Measurements from ENCODE around the gene SPOPL. TPM values are rescaled to one million over a fixed set of nuclear protein-coding genes. Genes with fewer than 3 reads are reported as not detected.

SPOPL gene
- total RNA-seq, 1 experiment from 2014 or later: 21.8 TPM

DNA sequence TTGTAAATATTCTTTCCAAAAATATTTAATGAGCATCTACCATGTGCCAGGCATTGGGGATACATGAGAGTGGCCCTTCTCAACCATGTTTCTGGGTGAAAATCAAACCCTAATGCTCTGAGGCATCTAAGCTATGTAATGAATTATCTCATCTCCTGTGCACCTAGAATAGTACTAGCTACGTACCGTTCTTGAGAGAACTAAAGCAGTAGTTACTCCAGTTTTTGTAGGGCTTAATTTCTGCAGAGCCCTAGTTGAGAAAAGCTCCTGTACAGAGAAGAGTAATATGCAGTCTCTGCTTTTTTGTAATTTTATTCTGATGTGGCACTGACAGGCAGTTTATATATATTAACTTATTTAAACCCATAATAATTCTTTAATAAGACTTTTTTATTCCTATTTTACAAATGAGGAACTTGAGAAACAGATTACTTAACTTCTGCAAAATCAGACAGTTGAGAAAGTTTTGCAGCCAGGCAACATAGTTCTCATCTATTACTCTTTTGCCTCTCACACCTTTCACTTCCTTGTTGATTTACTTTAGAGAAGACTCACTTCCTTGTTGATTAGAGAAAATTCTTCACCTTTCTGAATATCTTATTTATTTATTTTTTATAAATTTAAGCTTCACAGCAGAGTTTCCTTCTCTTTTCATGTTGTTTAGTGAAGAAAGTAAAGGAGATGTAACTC, 3.1 kb downstream of the SPOPL start:
- H3K4me3 ChIP-seq (ENCODE audit: low read depth in 2 of 2, low read length in 2 of 2): no peak overlapping the region
- H3K4me1 ChIP-seq (ENCODE audit: control insufficient read depth, insufficient read depth, low read length): peaks cover 41% of the 10 kb centered on the region
- DNase-seq (ENCODE audit: low read depth, low spot score) (no peak), ATAC-seq (no peak)
- BruUV-seq (replicated peaks): no TSS peak
- no peaks in the 10 kb centered on the region for H3K27me3 ChIP-seq (ENCODE audit: control insufficient read depth, insufficient read depth, low read length)
- H3K36me3 ChIP-seq (ENCODE audit: control insufficient read depth, insufficient read depth, low read length): peaks cover 3% of the 10 kb centered on the region; the same call in 1 of the 2 replicates
- POLR2A ChIA-PET: interaction anchor here (0.5 kb wide), 1 partner anchor 54 kb away, joined by 4 read pairs; no protein-coding TSS in a partner anchor
- in situ Hi-C loops (cut with HindIII; ENCODE audit: low pct_unique_long_range_greater_than_20kb, low sequenced_read_pairs): no loop called here
- no peak overlapping the region; the same call in 1 of the 2 replicates for H3K27ac ChIP-seq (ENCODE audit: low read length)
- no peaks in the 10 kb centered on the region for H3K9me3 ChIP-seq (ENCODE audit: control insufficient read depth, insufficient read depth, low read depth, low read length)
- CTCF ChIA-PET: no interaction called here
- no peak for TF ChIP-seq TCF7L2 (IDR thresholded peaks at IDR 0.05; ENCODE audit: low read depth, low read length)
- intact Hi-C loops (cut with micrococcal nuclease; ENCODE audit: unreplicated experiment): loop anchor here (10.0 kb wide), 1 partner anchor 270 kb away; no protein-coding TSS in a partner anchor

DNA sequence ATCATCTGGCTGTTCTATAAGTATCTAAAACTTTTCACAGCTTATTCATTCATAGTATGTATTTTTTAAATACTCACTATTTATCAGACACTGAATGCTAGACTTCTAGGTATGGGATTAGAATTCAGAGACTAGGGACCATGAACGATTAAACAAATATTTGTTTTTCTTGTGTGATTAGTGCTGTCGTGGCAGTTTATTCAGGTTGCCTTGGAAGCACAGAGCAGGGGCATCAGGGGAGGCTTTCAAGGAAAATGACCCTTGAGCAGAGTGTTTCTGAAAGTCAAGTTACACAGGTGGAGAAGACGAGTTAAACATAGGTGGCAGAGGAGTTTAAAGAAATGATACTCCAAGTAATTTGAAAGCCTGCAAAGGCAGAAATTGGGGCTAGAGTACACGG, 5.7 kb downstream of the SPOPL start:
- ATAC-seq (no peak), DNase-seq (ENCODE audit: low read depth, low spot score) (no peak)
- no TSS peak for BruUV-seq (replicated peaks)
- H3K27me3 ChIP-seq (ENCODE audit: control insufficient read depth, insufficient read depth, low read length): no peaks in the 10 kb centered on the region
- intact Hi-C loops (cut with micrococcal nuclease; ENCODE audit: unreplicated experiment): loop anchor here (10.0 kb wide), 1 partner anchor 268 kb away; no protein-coding TSS in a partner anchor
- H3K36me3 ChIP-seq (ENCODE audit: control insufficient read depth, insufficient read depth, low read length): no peaks in the 10 kb centered on the region; the same call in 1 of the 2 replicates
- H3K27ac ChIP-seq (ENCODE audit: low read length): no peak overlapping the region
- TF ChIP-seq, protein P1, sequence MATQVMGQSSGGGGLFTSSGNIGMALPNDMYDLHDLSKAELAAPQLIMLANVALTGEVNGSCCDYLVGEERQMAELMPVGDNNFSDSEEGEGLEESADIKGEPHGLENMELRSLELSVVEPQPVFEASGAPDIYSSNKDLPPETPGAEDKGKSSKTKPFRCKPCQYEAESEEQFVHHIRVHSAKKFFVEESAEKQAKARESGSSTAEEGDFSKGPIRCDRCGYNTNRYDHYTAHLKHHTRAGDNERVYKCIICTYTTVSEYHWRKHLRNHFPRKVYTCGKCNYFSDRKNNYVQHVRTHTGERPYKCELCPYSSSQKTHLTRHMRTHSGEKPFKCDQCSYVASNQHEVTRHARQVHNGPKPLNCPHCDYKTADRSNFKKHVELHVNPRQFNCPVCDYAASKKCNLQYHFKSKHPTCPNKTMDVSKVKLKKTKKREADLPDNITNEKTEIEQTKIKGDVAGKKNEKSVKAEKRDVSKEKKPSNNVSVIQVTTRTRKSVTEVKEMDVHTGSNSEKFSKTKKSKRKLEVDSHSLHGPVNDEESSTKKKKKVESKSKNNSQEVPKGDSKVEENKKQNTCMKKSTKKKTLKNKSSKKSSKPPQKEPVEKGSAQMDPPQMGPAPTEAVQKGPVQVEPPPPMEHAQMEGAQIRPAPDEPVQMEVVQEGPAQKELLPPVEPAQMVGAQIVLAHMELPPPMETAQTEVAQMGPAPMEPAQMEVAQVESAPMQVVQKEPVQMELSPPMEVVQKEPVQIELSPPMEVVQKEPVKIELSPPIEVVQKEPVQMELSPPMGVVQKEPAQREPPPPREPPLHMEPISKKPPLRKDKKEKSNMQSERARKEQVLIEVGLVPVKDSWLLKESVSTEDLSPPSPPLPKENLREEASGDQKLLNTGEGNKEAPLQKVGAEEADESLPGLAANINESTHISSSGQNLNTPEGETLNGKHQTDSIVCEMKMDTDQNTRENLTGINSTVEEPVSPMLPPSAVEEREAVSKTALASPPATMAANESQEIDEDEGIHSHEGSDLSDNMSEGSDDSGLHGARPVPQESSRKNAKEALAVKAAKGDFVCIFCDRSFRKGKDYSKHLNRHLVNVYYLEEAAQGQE (IDR thresholded peaks at IDR 0.05; ENCODE audit: insufficient read depth in 1 of 2, low read depth in 2 of 2, low read length in 1 of 2): no peak
- TF ChIP-seq, protein P2, sequence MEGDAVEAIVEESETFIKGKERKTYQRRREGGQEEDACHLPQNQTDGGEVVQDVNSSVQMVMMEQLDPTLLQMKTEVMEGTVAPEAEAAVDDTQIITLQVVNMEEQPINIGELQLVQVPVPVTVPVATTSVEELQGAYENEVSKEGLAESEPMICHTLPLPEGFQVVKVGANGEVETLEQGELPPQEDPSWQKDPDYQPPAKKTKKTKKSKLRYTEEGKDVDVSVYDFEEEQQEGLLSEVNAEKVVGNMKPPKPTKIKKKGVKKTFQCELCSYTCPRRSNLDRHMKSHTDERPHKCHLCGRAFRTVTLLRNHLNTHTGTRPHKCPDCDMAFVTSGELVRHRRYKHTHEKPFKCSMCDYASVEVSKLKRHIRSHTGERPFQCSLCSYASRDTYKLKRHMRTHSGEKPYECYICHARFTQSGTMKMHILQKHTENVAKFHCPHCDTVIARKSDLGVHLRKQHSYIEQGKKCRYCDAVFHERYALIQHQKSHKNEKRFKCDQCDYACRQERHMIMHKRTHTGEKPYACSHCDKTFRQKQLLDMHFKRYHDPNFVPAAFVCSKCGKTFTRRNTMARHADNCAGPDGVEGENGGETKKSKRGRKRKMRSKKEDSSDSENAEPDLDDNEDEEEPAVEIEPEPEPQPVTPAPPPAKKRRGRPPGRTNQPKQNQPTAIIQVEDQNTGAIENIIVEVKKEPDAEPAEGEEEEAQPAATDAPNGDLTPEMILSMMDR (IDR thresholded peaks at IDR 0.05): no peak
- TF ChIP-seq SIN3A (IDR thresholded peaks at IDR 0.05; ENCODE audit: borderline replicate concordance, insufficient read depth, low read depth, low read length) (no peak), TCF7L2 (IDR thresholded peaks at IDR 0.05; ENCODE audit: low read depth, low read length) (no peak), POLR2AphosphoS5 (IDR thresholded peaks at IDR 0.05; ENCODE audit: low read depth, low read length) (no peak)
- H3K4me1 ChIP-seq (ENCODE audit: control insufficient read depth, insufficient read depth, low read length): peaks cover 35% of the 10 kb centered on the region
- POLR2A ChIA-PET: no interaction called here
- in situ Hi-C loops (cut with HindIII; ENCODE audit: low pct_unique_long_range_greater_than_20kb, low sequenced_read_pairs): no loop called here
- no peak overlapping the region for H3K4me3 ChIP-seq (ENCODE audit: low read depth in 2 of 2, low read length in 2 of 2)
- CTCF ChIA-PET: no interaction called here
- no peaks in the 10 kb centered on the region for H3K9me3 ChIP-seq (ENCODE audit: control insufficient read depth, insufficient read depth, low read depth, low read length)

DNA sequence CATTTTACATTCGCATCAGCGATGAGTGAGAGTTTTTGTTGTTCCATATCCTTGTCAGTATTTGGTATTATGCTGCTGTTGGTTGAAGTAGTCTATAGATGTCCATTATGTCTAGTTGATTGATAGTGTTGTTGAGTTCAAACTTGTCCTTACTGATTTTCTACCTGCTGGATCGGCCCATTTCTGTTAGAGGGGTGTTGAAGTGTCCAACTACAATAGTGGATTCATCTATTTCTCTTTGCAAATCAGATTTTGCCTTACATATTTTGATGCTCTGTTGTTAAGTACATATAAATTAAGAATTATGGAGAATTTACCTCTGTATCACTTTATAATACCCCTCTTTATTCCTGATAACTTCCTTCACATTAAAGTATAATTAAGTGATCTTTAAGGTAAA, 8.7 kb downstream of the SPOPL start:
- peaks cover 22% of the 10 kb centered on the region for H3K4me1 ChIP-seq (ENCODE audit: control insufficient read depth, insufficient read depth, low read length)
- no peaks in the 10 kb centered on the region for H3K27me3 ChIP-seq (ENCODE audit: control insufficient read depth, insufficient read depth, low read length)
- H3K9me3 ChIP-seq (ENCODE audit: control insufficient read depth, insufficient read depth, low read depth, low read length): no peaks in the 10 kb centered on the region
- no TSS peak for BruUV-seq (replicated peaks)
- DNase-seq (ENCODE audit: low read depth, low spot score) (no peak), ATAC-seq (no peak)
- ChIA-PET CTCF (no interaction called here), POLR2A (no interaction called here)
- H3K27ac ChIP-seq (ENCODE audit: low read length): no peak overlapping the region
- in situ Hi-C loops (cut with HindIII; ENCODE audit: low pct_unique_long_range_greater_than_20kb, low sequenced_read_pairs) (no loop called here), intact Hi-C loops (cut with micrococcal nuclease; ENCODE audit: unreplicated experiment) (no loop called here)
- H3K36me3 ChIP-seq (ENCODE audit: control insufficient read depth, insufficient read depth, low read length): no peaks in the 10 kb centered on the region
- TF ChIP-seq SIN3A (IDR thresholded peaks at IDR 0.05; ENCODE audit: borderline replicate concordance, insufficient read depth, low read depth, low read length): no peak
- TF ChIP-seq, protein P2 (IDR thresholded peaks at IDR 0.05): no peak
- TF ChIP-seq TCF7L2 (IDR thresholded peaks at IDR 0.05; ENCODE audit: low read depth, low read length): no peak
- TF ChIP-seq, protein P1 (IDR thresholded peaks at IDR 0.05; ENCODE audit: insufficient read depth in 1 of 2, low read depth in 2 of 2, low read length in 1 of 2): no peak
- no peak for TF ChIP-seq POLR2AphosphoS5 (IDR thresholded peaks at IDR 0.05; ENCODE audit: low read depth, low read length)
- H3K4me3 ChIP-seq (ENCODE audit: low read depth in 2 of 2, low read length in 2 of 2): no peak overlapping the region

Data from Panc1 (cell line).